Adrenal gland (tissue), 12 donors: ENCODE results near the gene LRBA. TPM values are rescaled to one million over a fixed set of nuclear protein-coding genes. Genes with fewer than 3 reads are reported as not detected.
"Not testable (repeated sequence)": the region's sequence is repeated elsewhere in the genome, so short reads cannot be mapped to it uniquely, and the experiment has no call there.

ENCODE experiments used
- DNase-seq, 7 donors: peaks; one replicate each; pipeline ENCODE4 v3.0.0-alpha.2; 2019 to 2020
- H3K27ac ChIP-seq, 5 donors: fragments of 200-600 bp; sonication (generic) in 4 of 5; 1 replicate in 3 of 5; 2 replicates in 2 of 5; pipeline versions ENCODE4 v1.5.1 to v1.8.0; 2016 to 2020; ENCODE audit warnings: mild to moderate bottlenecking in 1 of 5
- H3K27me3 ChIP-seq: fragments of 200-600 bp; 2 replicates; pipeline ENCODE4 v1.8.0; 2021
- H3K36me3 ChIP-seq, 2 donors: fragments of 200-600 bp; replicated peaks in 1 of 2; 1 replicate in 1 of 2; 2 replicates in 1 of 2; pipeline versions ENCODE4 v1.5.1 to v1.8.0; 2018 to 2022
- H3K4me1 ChIP-seq, 2 donors: fragments of 200-600 bp; replicated peaks in 1 of 2; 1 replicate in 1 of 2; 2 replicates in 1 of 2; pipeline versions ENCODE4 v1.5.1 to v1.8.0; 2018 to 2021
- H3K4me3 ChIP-seq, 4 donors: fragments of 200-600 bp; sonication (generic) in 3 of 4; one replicate each; pipeline ENCODE4 v1.5.1; 2016 to 2018
- H3K9me3 ChIP-seq, 3 donors: fragments of 200-600 bp; sonication (generic) in 1 of 3; replicated peaks in 1 of 3; 1 replicate in 2 of 3; 2 replicates in 1 of 3; pipeline versions ENCODE4 v1.5.1 to v1.8.0; 2016 to 2021
- POLR2A ChIP-seq, 2 donors: fragments of 450-650 bp; IDR thresholded peaks; one replicate each; pipeline ENCODE4 v1.6.1; 2017; ENCODE audit warnings: antibody characterized with exemption in 2 of 2, mild to moderate bottlenecking in 2 of 2, moderate library complexity in 1 of 2
- WGBS, 4 donors: extraction: QIAGEN DNeasy Blood & Tissue Kit in 2 of 4; methylation state at CpG; one replicate each; pipeline versions ENCODE4 v1.1.5 to v1.1.7; 2013 to 2017; 5-methylcytosine and 5-hydroxymethylcytosine counted together
- intact Hi-C, 2 donors: fragments of 100-400 bp; cut with DNase I; formaldehyde crosslinking; loops; one replicate each; pipeline versions ENCODE4 v1.14.1 to v1.15.0; 2022 to 2023
- polyA plus RNA-seq, 3 donors: library from polyadenylated mRNA; stranded (reverse); fragments of 200-250 nt in 2 of 3; fragments of 350-450 nt in 1 of 3; fragmentation: Illumina TruSeq in 1 of 3; extraction: RNeasy Lipid Tissue Mini Kit (QIAGEN cat#74804) in 1 of 3; gene quantifications; one replicate each; pipeline ENCODE4 v1.2.3, GENCODE V29; 2013 to 2014
- total RNA-seq, 9 donors: library from RNA; depleted of rRNA in 4 of 9; stranded (reverse); fragments of >200 nt in 4 of 9; fragments of 120-200 nt in 1 of 9; fragmentation: NEBNext Ultra II Directional in 1 of 9; extraction: Animal tissue kit (Norgen Biotek cat#: 25700) in 1 of 9; gene quantifications; one replicate each; pipeline versions ENCODE4 v1.1.0 to v1.2.4, GENCODE V29; 2013 to 2023
- TF ChIP-seq, protein P1 (sequence below), 6 experiments: fragments of 450-650 bp in 4 of 6; fragments of 200-600 bp in 2 of 6; sonication (generic) in 1 of 6; IDR thresholded peaks; 1 replicate in 5 of 6; 2 replicates in 1 of 6; pipeline versions ENCODE4 v1.5.1 to v1.8.0; 2016 to 2021; ENCODE audit warnings: antibody characterized with exemption in 6 of 6, mild to moderate bottlenecking in 2 of 6, moderate library complexity in 1 of 6
- donor health status: healthy with polysubstance abuse.
- donor health status: Bipolar disorder and iron deficiency.
- donor health status: DM: yes; HTN: yes; CAD: no.
- donor health status: DM: no; HTN: no; CAD: no.
- donor health status: DM: no; HTN: no; CAD: no.
- donor health status: DM: yes; HTN: yes; CAD: no.

Gene LRBA
- total and polyA plus RNA-seq, 12 donors = 9.6 to 106 (median 40.6) TPM

DNA sequence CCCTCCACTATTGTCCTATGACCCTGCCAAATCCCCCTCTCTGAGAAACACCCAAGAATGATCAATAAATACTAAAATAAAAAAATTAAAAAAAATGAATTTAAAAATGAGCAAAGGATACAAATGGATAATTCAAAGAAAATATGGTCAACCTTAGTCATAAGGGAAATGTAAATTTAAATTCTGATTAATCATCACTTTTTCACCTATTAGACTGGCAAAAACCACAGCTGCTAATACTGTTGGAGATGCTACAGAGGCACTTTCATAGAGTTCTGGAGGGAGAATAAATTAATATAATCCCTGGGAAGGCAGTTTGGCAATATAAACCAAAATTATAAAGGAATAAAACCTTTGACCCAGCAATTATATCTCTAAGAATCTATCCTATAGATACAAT is 50.3 kb downstream of the LRBA start:
- no peaks in the 10 kb centered on the region for H3K27me3 ChIP-seq
- H3K36me3 ChIP-seq = no peaks in the 10 kb centered on the region
- no peak for TF ChIP-seq POLR2A (IDR thresholded peaks at IDR 0.05)
- TF ChIP-seq, protein P1, sequence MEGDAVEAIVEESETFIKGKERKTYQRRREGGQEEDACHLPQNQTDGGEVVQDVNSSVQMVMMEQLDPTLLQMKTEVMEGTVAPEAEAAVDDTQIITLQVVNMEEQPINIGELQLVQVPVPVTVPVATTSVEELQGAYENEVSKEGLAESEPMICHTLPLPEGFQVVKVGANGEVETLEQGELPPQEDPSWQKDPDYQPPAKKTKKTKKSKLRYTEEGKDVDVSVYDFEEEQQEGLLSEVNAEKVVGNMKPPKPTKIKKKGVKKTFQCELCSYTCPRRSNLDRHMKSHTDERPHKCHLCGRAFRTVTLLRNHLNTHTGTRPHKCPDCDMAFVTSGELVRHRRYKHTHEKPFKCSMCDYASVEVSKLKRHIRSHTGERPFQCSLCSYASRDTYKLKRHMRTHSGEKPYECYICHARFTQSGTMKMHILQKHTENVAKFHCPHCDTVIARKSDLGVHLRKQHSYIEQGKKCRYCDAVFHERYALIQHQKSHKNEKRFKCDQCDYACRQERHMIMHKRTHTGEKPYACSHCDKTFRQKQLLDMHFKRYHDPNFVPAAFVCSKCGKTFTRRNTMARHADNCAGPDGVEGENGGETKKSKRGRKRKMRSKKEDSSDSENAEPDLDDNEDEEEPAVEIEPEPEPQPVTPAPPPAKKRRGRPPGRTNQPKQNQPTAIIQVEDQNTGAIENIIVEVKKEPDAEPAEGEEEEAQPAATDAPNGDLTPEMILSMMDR (IDR thresholded peaks at IDR 0.05) = no peak
- H3K9me3 ChIP-seq = no peaks in the 10 kb centered on the region
- H3K27ac ChIP-seq = no peak overlapping the region
- no peak overlapping the region for H3K4me3 ChIP-seq
- intact Hi-C loops = no loop called here
- peaks cover 6 to 10% of the 10 kb centered on the region in 2 donors for H3K4me1 ChIP-seq
- DNase-seq = no peak

DNA sequence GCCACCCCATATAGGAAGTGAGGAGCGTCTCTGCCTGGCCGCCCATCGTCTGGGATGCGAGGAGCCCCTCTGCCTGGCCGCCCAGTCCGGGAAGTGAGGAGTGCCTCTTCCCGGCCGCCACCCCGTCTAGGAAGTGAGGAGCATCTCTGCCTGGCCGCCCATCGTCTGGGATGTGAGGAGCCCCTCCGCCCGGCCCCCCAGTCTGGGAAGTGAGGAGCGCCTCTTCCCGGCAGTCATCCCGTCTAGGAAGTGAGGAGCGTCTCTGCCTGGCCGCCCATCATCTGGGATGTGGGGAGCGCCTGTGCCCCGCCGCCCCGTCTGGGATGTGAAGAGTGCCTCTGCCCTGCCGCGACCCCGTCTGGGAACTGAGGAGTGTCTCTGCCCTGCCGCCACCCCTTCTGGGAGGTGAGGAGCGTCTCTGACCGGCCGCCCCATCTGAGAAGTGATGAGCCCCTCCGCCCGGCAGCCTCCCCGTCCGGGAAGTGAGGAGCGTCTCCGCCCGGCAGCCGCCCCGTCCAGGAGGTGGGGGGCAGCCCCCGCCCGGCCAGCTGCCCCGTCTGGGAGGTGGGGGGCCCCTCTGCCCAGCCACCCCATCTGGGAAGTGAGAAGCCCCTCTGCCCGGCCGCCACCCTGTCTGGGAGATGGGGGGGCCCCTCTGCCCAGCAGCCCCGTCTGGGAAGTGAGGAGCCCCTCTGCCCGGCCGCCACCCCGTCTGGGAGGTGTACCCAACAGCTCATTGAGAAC is 51.3 kb downstream of the LRBA start:
- H3K27ac ChIP-seq = not testable (repeated sequence)
- WGBS, 4 donors = 60 to 99% (median 98%) methylated on average over 1 to 47 of the region's 47 CpGs

DNA sequence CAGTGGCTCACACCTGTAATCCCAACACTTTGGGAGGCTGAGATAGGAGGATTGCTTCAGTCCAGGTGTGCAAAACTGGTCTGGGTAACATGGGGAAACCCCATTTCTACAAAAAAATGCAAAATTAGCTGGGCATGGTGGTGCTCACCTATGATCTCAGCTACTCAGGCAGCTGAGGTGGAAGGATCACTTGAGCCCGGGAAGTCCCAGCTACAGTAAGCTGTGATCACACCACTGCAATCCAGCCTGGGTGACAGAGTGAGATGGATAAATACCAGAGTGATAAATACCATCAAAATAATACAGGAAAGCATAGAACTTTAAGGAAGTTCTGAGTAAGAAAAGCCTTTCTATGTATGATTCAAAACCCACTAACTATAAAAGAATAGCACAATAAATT is 52.8 kb downstream of the LRBA start:
- H3K27ac ChIP-seq = no peak overlapping the region
- intact Hi-C loops = no loop called here
- H3K4me1 ChIP-seq = peaks cover 6 to 7% of the 10 kb centered on the region in 2 donors
- no peaks in the 10 kb centered on the region for H3K27me3 ChIP-seq
- no peaks in the 10 kb centered on the region for H3K36me3 ChIP-seq
- DNase-seq = no peak
- TF ChIP-seq, protein P1 (IDR thresholded peaks at IDR 0.05) = no peak
- no peak for TF ChIP-seq POLR2A (IDR thresholded peaks at IDR 0.05)
- no peak overlapping the region for H3K4me3 ChIP-seq
- peaks cover 0 to 4% (median 0%) of the 10 kb centered on the region in 3 donors for H3K9me3 ChIP-seq
- WGBS, 4 donors = 73 to 91% (median 86%) methylated on average over 1 of the region's 1 CpG

More for the DNA sequence above, 51.3 kb downstream of the LRBA start:
- DNase-seq, H3K9me3 ChIP-seq, H3K4me3 ChIP-seq, H3K36me3 ChIP-seq, intact Hi-C loops, H3K4me1 ChIP-seq, H3K27me3 ChIP-seq: not testable (repeated sequence)

DNA sequence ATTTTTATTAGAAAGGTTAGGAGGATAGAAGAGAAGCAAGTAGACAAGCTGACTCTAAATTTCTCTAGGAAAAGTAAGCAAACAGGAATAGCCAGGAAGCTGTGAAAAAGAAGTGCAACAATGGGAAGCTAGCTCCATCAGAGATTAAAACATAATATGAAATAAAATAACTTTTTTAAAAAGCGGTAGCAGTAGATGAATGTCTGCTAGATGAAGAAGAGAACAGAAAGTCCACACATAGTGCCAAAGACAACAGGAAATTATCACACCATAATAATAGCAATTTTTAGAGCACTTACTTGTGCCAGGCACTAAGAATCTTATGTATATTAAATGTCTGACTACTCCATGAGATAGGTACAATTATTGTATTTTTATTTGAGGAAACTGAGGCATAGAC is 53.5 kb downstream of the LRBA start:
- WGBS, 4 donors = 60 to 73% (median 68%) methylated on average over 1 of the region's 1 CpG
- Histone ChIP-seq H3K4me3 (no peak overlapping the region), H3K4me1 (peaks cover under 1 to 2% of the 10 kb centered on the region in 2 donors), H3K27me3 (no peaks in the 10 kb centered on the region), H3K27ac (no peak overlapping the region), H3K9me3 (peaks cover 0 to 4% (median 0%) of the 10 kb centered on the region in 3 donors), H3K36me3 (no peaks in the 10 kb centered on the region)
- intact Hi-C loops = no loop called here
- TF ChIP-seq POLR2A (IDR thresholded peaks at IDR 0.05) = no peak
- TF ChIP-seq, protein P1 (IDR thresholded peaks at IDR 0.05) = no peak
- no peak for DNase-seq

GRCh38 chr4:150960818-150961217 is 54.3 kb downstream of the LRBA start:
- WGBS, 4 donors = 94 to 100% (median 95%) methylated on average over 2 of the region's 2 CpGs

More at GRCh38 chr4:150960818-150961217, 54.3 kb downstream of the LRBA start:
- no peaks in the 10 kb centered on the region for H3K27me3 ChIP-seq
- TF ChIP-seq, protein P1 (IDR thresholded peaks at IDR 0.05) = peak in 4 of 6 experiments; percentile 20 to 31 (median 26)
- no peak for TF ChIP-seq POLR2A (IDR thresholded peaks at IDR 0.05)
- no peaks in the 10 kb centered on the region for H3K36me3 ChIP-seq
- no peak overlapping the region for H3K27ac ChIP-seq
- DNase-seq = peak in 1 of 7 donors; percentile 19
- intact Hi-C loops = no loop called here
- peaks cover 0 to 4% (median 0%) of the 10 kb centered on the region in 3 donors for H3K9me3 ChIP-seq
- no peak overlapping the region for H3K4me3 ChIP-seq
- no peaks in the 10 kb centered on the region for H3K4me1 ChIP-seq
